ENCODE data around the gene MRPS10. TPM values are rescaled to one million over a fixed set of nuclear protein-coding genes. Genes with fewer than 3 reads are reported as not detected.
"Not testable (repeated sequence)": the region's sequence is repeated elsewhere in the genome, so short reads cannot be mapped to it uniquely, and the experiment has no call there.

The MRPS10 gene
- total RNA-seq, 2 experiments from 2014 or later = 27.9 to 33.1 TPM

- Mint-ChIP-seq H3K27ac (no peak overlapping the region), H3K4me1 (peaks cover 3% of the 10 kb centered on the region), H3K4me3 (no peak overlapping the region), H3K9me3 (no peaks in the 10 kb centered on the region), H3K36me3 (ENCODE audit: low read depth) (peaks cover 12% of the 10 kb centered on the region), H3K27me3 (no peaks in the 10 kb centered on the region)
- DNase-seq = no peak
- CTCF ChIA-PET = no interaction called here
- POLR2A ChIA-PET = no interaction called here
These were observed 19.9 kb downstream of the MRPS10 start for GRCh38 chr6:42197555-42198362.

- Mint-ChIP-seq H3K27ac (no peak overlapping the region), H3K4me1 (peaks cover 3% of the 10 kb centered on the region), H3K36me3 (ENCODE audit: low read depth) (peaks cover 6% of the 10 kb centered on the region), H3K9me3 (no peaks in the 10 kb centered on the region), H3K4me3 (no peak overlapping the region), H3K27me3 (no peaks in the 10 kb centered on the region)
- CTCF ChIA-PET = interaction anchor here (0.6 to 1.9 kb wide), 2 partner anchors 14 to 570 kb away, joined by 3 to 5 read pairs; no protein-coding TSS in a partner anchor
- POLR2A ChIA-PET = no interaction called here
- no peak for DNase-seq
These were observed 22.2 kb downstream of the MRPS10 start for GRCh38 chr6:42195415-42195814.

- no peaks in the 10 kb centered on the region for H3K9me3 Mint-ChIP-seq
- no peak overlapping the region for H3K27ac Mint-ChIP-seq
- H3K27me3 Mint-ChIP-seq = no peaks in the 10 kb centered on the region
- H3K4me3 Mint-ChIP-seq = no peak overlapping the region
- DNase-seq = no peak
- POLR2A ChIA-PET = no interaction called here
- H3K4me1 Mint-ChIP-seq = no peaks in the 10 kb centered on the region
- CTCF ChIA-PET = interaction anchor here (0.6 to 1.9 kb wide), 2 partner anchors 12 to 340 kb away, joined by 3 to 5 read pairs; no protein-coding TSS in a partner anchor
- no peaks in the 10 kb centered on the region for H3K36me3 Mint-ChIP-seq (ENCODE audit: low read depth)
These were observed 23.6 kb downstream of the MRPS10 start for GRCh38 chr6:42194056-42194455.

GRCh38 chr6:42193491-42193894 lies 24.2 kb downstream of the MRPS10 start:
- H3K4me1 Mint-ChIP-seq = no peaks in the 10 kb centered on the region
- H3K4me3 Mint-ChIP-seq = no peak overlapping the region
- H3K36me3 Mint-ChIP-seq (ENCODE audit: low read depth) = no peaks in the 10 kb centered on the region
- no peak overlapping the region for H3K27ac Mint-ChIP-seq
- ChIA-PET CTCF (interaction anchor here (0.6 to 1.9 kb wide), 2 partner anchors 12 to 341 kb away, joined by 3 to 5 read pairs; no protein-coding TSS in a partner anchor), POLR2A (no interaction called here)
- H3K9me3 Mint-ChIP-seq = no peaks in the 10 kb centered on the region
- DNase-seq = no peak
- H3K27me3 Mint-ChIP-seq = no peaks in the 10 kb centered on the region

- H3K36me3 Mint-ChIP-seq (ENCODE audit: low read depth); H3K27ac Mint-ChIP-seq; H3K4me3 Mint-ChIP-seq; H3K27me3 Mint-ChIP-seq; CTCF ChIA-PET; POLR2A ChIA-PET; H3K9me3 Mint-ChIP-seq; DNase-seq; H3K4me1 Mint-ChIP-seq: not testable (repeated sequence)
These were observed 25.3 kb downstream of the MRPS10 start for GRCh38 chr6:42192385-42192784.

GRCh38 chr6:42190554-42191183 lies 27.0 kb downstream of the MRPS10 start:
- no peak for DNase-seq
- Mint-ChIP-seq H3K27ac (no peak overlapping the region), H3K4me1 (no peaks in the 10 kb centered on the region), H3K27me3 (no peaks in the 10 kb centered on the region), H3K4me3 (no peak overlapping the region), H3K9me3 (no peaks in the 10 kb centered on the region), H3K36me3 (ENCODE audit: low read depth) (no peaks in the 10 kb centered on the region)
- ChIA-PET POLR2A (no interaction called here), CTCF (interaction anchor here (0.9 kb wide), 1 partner anchor 403 kb away, joined by 4 read pairs; the partner anchor contains the start of gene TOMM6)

- POLR2A ChIA-PET = no interaction called here
- Mint-ChIP-seq H3K4me3 (no peak overlapping the region), H3K36me3 (ENCODE audit: low read depth) (no peaks in the 10 kb centered on the region), H3K9me3 (no peaks in the 10 kb centered on the region), H3K4me1 (no peaks in the 10 kb centered on the region), H3K27ac (no peak overlapping the region), H3K27me3 (no peaks in the 10 kb centered on the region)
- DNase-seq = no peak
- CTCF ChIA-PET = interaction anchor here (1.0 to 1.1 kb wide), 2 partner anchors 9 to 11 kb away, joined by 3 to 4 read pairs; no protein-coding TSS in a partner anchor
These were observed 29.3 kb downstream of the MRPS10 start for GRCh38 chr6:42188406-42188805.

- no peak overlapping the region for H3K27ac Mint-ChIP-seq
- H3K4me3 Mint-ChIP-seq = no peak overlapping the region
- CTCF ChIA-PET = interaction anchor here (1.6 kb wide), 1 partner anchor 16 kb away, joined by 3 read pairs; no protein-coding TSS in a partner anchor
- no peaks in the 10 kb centered on the region for H3K27me3 Mint-ChIP-seq
- POLR2A ChIA-PET = no interaction called here
- H3K36me3 Mint-ChIP-seq (ENCODE audit: low read depth) = no peaks in the 10 kb centered on the region
- H3K9me3 Mint-ChIP-seq = no peaks in the 10 kb centered on the region
- no peaks in the 10 kb centered on the region for H3K4me1 Mint-ChIP-seq
- DNase-seq = no peak
These were observed 32.1 kb downstream of the MRPS10 start for GRCh38 chr6:42185597-42185996.

- ChIA-PET POLR2A (no interaction called here), CTCF (no interaction called here)
- no peak for DNase-seq
- no peaks in the 10 kb centered on the region for H3K27me3 Mint-ChIP-seq
- H3K4me1 Mint-ChIP-seq = no peaks in the 10 kb centered on the region
- no peaks in the 10 kb centered on the region for H3K9me3 Mint-ChIP-seq
- no peak overlapping the region for H3K27ac Mint-ChIP-seq
- H3K4me3 Mint-ChIP-seq = no peak overlapping the region
- H3K36me3 Mint-ChIP-seq (ENCODE audit: low read depth) = no peaks in the 10 kb centered on the region
These were observed 33.2 kb downstream of the MRPS10 start for GRCh38 chr6:42184475-42184874.

GRCh38 chr6:42182101-42182500 lies 35.6 kb downstream of the MRPS10 start:
- POLR2A ChIA-PET = no interaction called here

GRCh38 chr6:42179945-42180313 lies 37.7 kb downstream of the MRPS10 start:
- Mint-ChIP-seq H3K9me3 (no peaks in the 10 kb centered on the region), H3K4me1 (peaks cover 4% of the 10 kb centered on the region), H3K36me3 (ENCODE audit: low read depth) (no peaks in the 10 kb centered on the region), H3K27ac (no peak overlapping the region), H3K4me3 (no peak overlapping the region), H3K27me3 (no peaks in the 10 kb centered on the region)
- no peak for DNase-seq
- ChIA-PET CTCF (interaction anchor here (1.0 kb wide), 2 partner anchors 8 to 87 kb away, joined by 3 read pairs; no protein-coding TSS in a partner anchor), POLR2A (no interaction called here)

More at GRCh38 chr6:42182101-42182500, 35.6 kb downstream of the MRPS10 start:
- DNase-seq = no peak
- Mint-ChIP-seq H3K36me3 (ENCODE audit: low read depth) (no peaks in the 10 kb centered on the region), H3K4me3 (no peak overlapping the region), H3K4me1 (peaks cover 4% of the 10 kb centered on the region), H3K27me3 (no peaks in the 10 kb centered on the region), H3K27ac (no peak overlapping the region), H3K9me3 (no peaks in the 10 kb centered on the region)
- CTCF ChIA-PET = interaction anchor here (1.5 kb wide), 1 partner anchor 12 kb away, joined by 5 read pairs; the partner anchor contains the start of gene GUCA1B

- Mint-ChIP-seq H3K36me3 (ENCODE audit: low read depth) (no peaks in the 10 kb centered on the region), H3K9me3 (no peaks in the 10 kb centered on the region), H3K4me3 (no peak overlapping the region), H3K27ac (no peak overlapping the region), H3K4me1 (peaks cover 4% of the 10 kb centered on the region), H3K27me3 (no peaks in the 10 kb centered on the region)
- CTCF ChIA-PET = interaction anchor here (1.0 kb wide), 2 partner anchors 9 to 86 kb away, joined by 3 read pairs; no protein-coding TSS in a partner anchor
- POLR2A ChIA-PET = no interaction called here
- DNase-seq = no peak
These were observed 38.3 kb downstream of the MRPS10 start for GRCh38 chr6:42179261-42179944.

All from activated CD4-positive, alpha-beta T cell treated with anti-CD3 and anti-CD28 coated beads, Interleukin-2, amount 10 ng/mL, durations not matched to agents 7 days and 5 days (primary cell).